Psoas muscle (tissue), 8 donors: ENCODE results near the gene OR1A2. TPM values are rescaled to one million over a fixed set of nuclear protein-coding genes. Genes with fewer than 3 reads are reported as not detected.
"Not testable (repeated sequence)": the region's sequence is repeated elsewhere in the genome, so short reads cannot be mapped to it uniquely, and the experiment has no call there.

Experiments used
- ATAC-seq, 4 donors: fragments of 200-7000 bp; cut with Tn5 transposase; one replicate each; pipeline ENCODE4 v1.9.1; 2020; ENCODE audit warnings: moderate library complexity in 3 of 4, mild to moderate bottlenecking in 2 of 4
- DNase-seq, 2 donors: peaks; one replicate each; pipeline ENCODE4 v3.0.0-alpha.2; 2020
- H3K27ac ChIP-seq: fragments of 200-600 bp; one replicate; pipeline ENCODE4 v1.8.0; 2022
- H3K27me3 ChIP-seq, 3 donors: fragments of 200-600 bp in 1 of 3; one replicate each; pipeline versions ENCODE4 v1.6.1 to v1.8.0; 2013 to 2022; ENCODE audit warnings: low read length in 2 of 3, mild to moderate bottlenecking in 2 of 3, moderate library complexity in 1 of 3; ENCODE audit not compliant: insufficient read depth in 3 of 3
- H3K36me3 ChIP-seq, 2 donors: fragments of 200-600 bp in 1 of 2; one replicate each; pipeline versions ENCODE4 v1.6.1 to v1.8.0; 2013 to 2022; ENCODE audit warnings: low read depth in 1 of 2, mild to moderate bottlenecking in 1 of 2, moderate library complexity in 1 of 2; ENCODE audit not compliant: insufficient read depth in 1 of 2
- H3K4me1 ChIP-seq: fragments of 200-600 bp; one replicate; pipeline ENCODE4 v1.8.0; 2022
- H3K4me3 ChIP-seq: fragments of 200-600 bp; one replicate; pipeline ENCODE4 v1.8.0; 2022; ENCODE audit warnings: mild to moderate bottlenecking
- H3K9me3 ChIP-seq: fragments of 200-600 bp; one replicate; pipeline ENCODE4 v1.8.0; 2022
- CTCF ChIP-seq: fragments of 200-600 bp; IDR thresholded peaks from one replicate; pipeline ENCODE4 v1.8.0; 2022; ENCODE audit warnings: antibody characterized with exemption
- WGBS, 3 donors: extraction: QIAGEN DNeasy Blood & Tissue Kit; methylation state at CpG; one replicate each; pipeline versions ENCODE4 v1.1.6 to v1.1.7; 2013; 5-methylcytosine and 5-hydroxymethylcytosine counted together
- intact Hi-C, 2 donors: fragments of 100-400 bp; cut with DNase I; formaldehyde crosslinking; loops; one replicate each; pipeline versions ENCODE4 v1.11.0 to v1.14.2; 2022
- polyA plus RNA-seq, 3 donors: library from polyadenylated mRNA; stranded (reverse); fragments of 200-250 nt; gene quantifications; one replicate each; pipeline ENCODE4 v1.2.3, GENCODE V29; 2013
- total RNA-seq, 4 donors: library from RNA; stranded (reverse); fragmentation: NEBNext Ultra II Directional in 2 of 4; extraction: Animal tissue kit (Norgen Biotek cat#: 25700) in 2 of 4; gene quantifications; one replicate each; pipeline versions ENCODE4 v1.2.1 to v1.2.4, GENCODE V29; 2021 to 2023
- donor health status: healthy with polysubstance abuse.
- donor health status: DM: no; HTN: no; CAD: no; lungs with moderate emphysema.
- donor health status: Bipolar disorder and iron deficiency.
- donor health status: healthy.
- donor health status: DM: yes; HTN: yes; CAD: no.
- donor health status: DM: no; HTN: no; CAD: no.
- donor health status: DM: no; HTN: no; CAD: no.
- donor health status: DM: yes; HTN: yes; CAD: no.

The OR1A2 gene
- total and polyA plus RNA-seq, 7 donors, result not detected

GRCh38 chr17:3208484-3208883, 11.2 kb downstream of the OR1A2 start:
- H3K36me3 ChIP-seq, result no peaks in the 10 kb centered on the region
- intact Hi-C loops, result no loop called here
- H3K27me3 ChIP-seq, result no peaks in the 10 kb centered on the region
- no peak overlapping the region for H3K4me3 ChIP-seq
- no peaks in the 10 kb centered on the region for H3K4me1 ChIP-seq
- no peak overlapping the region for H3K27ac ChIP-seq
- no peak for TF ChIP-seq CTCF
- no peaks in the 10 kb centered on the region for H3K9me3 ChIP-seq
- ATAC-seq (no peak), DNase-seq (no peak)
- WGBS, 3 donors, result 75 to 92% (median 88%) methylated on average over 6 of the region's 6 CpGs

GRCh38 chr17:3213001-3213400, 15.7 kb downstream of the OR1A2 start:
- intact Hi-C loops, result no loop called here
- H3K36me3 ChIP-seq, result no peaks in the 10 kb centered on the region
- no peaks in the 10 kb centered on the region for H3K4me1 ChIP-seq
- no peak overlapping the region for H3K4me3 ChIP-seq
- TF ChIP-seq CTCF, result no peak
- ATAC-seq, result no peak
- no peak overlapping the region for H3K27ac ChIP-seq
- DNase-seq, result no peak
- peaks cover 0 to 4% (median 0%) of the 10 kb centered on the region in 3 donors for H3K27me3 ChIP-seq
- WGBS, 3 donors, result 75 to 83% (median 83%) methylated on average over 3 of the region's 3 CpGs
- H3K9me3 ChIP-seq, result no peaks in the 10 kb centered on the region

- Histone ChIP-seq H3K4me3 (no peak overlapping the region), H3K4me1 (no peaks in the 10 kb centered on the region), H3K27me3 (peaks cover 0 to 4% (median 0%) of the 10 kb centered on the region in 3 donors), H3K27ac (no peak overlapping the region), H3K36me3 (no peaks in the 10 kb centered on the region), H3K9me3 (no peaks in the 10 kb centered on the region)
- intact Hi-C loops, result no loop called here
- ATAC-seq (no peak), DNase-seq (no peak)
- no peak for TF ChIP-seq CTCF
- WGBS, 3 donors, result 46 to 52% (median 49%) methylated on average over 6 of the region's 6 CpGs
Measured at GRCh38 chr17:3213587-3213986, 16.3 kb downstream of the OR1A2 start.

- H3K9me3 ChIP-seq, H3K4me3 ChIP-seq, ATAC-seq, H3K36me3 ChIP-seq, H3K4me1 ChIP-seq, DNase-seq, intact Hi-C loops, H3K27me3 ChIP-seq, H3K27ac ChIP-seq: not testable (repeated sequence)
- WGBS, 3 donors, result 62 to 77% (median 68%) methylated on average over 3 of the region's 3 CpGs
Measured at GRCh38 chr17:3219978-3220377, 22.7 kb downstream of the OR1A2 start.

GRCh38 chr17:3221850-3222249, 24.5 kb downstream of the OR1A2 start:
- Histone ChIP-seq H3K4me1 (no peaks in the 10 kb centered on the region), H3K36me3 (no peaks in the 10 kb centered on the region), H3K27me3 (no peaks in the 10 kb centered on the region), H3K4me3 (no peak overlapping the region), H3K27ac (no peak overlapping the region), H3K9me3 (no peaks in the 10 kb centered on the region)
- DNase-seq, result no peak
- no peak for TF ChIP-seq CTCF
- ATAC-seq, result no peak
- 74 to 87% (median 77%) methylated on average over 2 of the region's 2 CpGs for WGBS, 3 donors
- intact Hi-C loops, result no loop called here
